HG02885 (cell line): ENCODE data around the gene YPEL3.
A peak's percentile ranks its signal among the peaks of the same experiment; 100 is the strongest.
"Not testable (repeated sequence)": the region's sequence is repeated elsewhere in the genome, so short reads cannot be mapped to it uniquely, and the experiment has no call there.

ENCODE experiments used
- ATAC-seq: cut with Tn5 transposase; IDR thresholded peaks from one replicate; pipeline ENCODE4 v1.9.1; 2021; ENCODE audit warnings: mild to moderate bottlenecking; ENCODE audit not compliant: unreplicated experiment, poor library complexity

The YPEL3 gene, protein sequence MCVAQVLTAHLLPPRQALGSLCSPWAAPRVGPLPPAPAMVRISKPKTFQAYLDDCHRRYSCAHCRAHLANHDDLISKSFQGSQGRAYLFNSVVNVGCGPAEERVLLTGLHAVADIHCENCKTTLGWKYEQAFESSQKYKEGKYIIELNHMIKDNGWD

DNA sequence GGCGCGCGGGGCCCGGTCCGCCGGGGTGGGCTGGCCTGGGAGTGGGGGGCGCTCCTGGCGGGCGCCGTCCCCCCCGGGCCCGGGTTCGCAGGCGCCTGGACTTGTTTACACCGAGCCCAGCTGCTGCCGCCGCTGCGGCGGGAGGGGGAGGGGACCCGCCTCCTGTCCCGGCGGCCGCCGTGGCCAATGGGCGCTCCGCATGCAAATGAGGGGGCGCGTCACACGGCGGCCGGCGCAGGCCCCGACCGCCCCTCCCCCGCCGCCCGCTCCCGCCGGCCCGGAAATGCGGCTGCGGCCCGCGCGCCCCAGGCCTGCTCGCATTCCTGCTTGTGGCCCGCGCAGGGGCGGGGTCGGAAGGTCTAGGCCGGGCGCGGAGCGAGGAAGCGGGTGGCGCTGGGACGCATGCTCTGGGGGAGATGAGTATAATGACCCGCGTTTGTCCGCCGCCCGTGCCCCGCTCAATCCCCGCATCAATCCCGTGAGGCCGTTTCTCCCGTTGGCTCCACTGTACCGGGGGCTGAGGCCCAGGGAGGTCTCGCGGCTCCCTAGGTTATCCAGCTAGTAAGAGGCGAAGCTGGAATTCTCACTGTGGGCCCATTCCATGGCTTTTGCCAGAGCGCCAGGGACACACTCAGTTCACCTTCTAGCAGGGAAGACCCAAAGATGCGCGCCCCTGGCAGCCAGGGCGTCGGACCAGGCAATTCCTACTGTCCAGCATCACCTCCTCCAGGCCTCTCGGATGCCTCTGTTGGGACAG, at the start of gene YPEL3:
Gene YPEL3 (minus strand): TSS at position 109 of the 757 bp plus-strand sequence. CDS start 731 bp downstream, outside the sequence.
- ATAC-seq, result peak; percentile 60

DNA sequence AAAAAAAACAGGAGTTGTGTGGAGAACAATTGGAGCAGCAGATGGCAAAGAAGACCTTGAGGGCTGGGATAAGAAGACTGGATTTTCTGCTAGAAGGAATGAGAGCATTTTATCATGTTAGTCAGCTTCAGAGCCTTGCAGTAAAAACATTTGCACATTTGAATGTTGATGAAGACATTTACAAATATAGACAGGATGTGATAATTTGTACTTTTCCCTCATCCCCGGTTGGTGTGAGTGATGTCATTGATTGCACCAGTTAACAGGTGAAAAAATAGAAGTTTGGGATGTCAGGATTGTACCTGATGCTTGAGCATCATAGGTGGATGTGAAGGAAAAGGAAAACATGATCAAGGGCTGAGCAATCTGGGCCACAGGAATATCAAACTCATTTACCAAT, 49.6 kb upstream of the YPEL3 start:
- no peak for ATAC-seq

DNA sequence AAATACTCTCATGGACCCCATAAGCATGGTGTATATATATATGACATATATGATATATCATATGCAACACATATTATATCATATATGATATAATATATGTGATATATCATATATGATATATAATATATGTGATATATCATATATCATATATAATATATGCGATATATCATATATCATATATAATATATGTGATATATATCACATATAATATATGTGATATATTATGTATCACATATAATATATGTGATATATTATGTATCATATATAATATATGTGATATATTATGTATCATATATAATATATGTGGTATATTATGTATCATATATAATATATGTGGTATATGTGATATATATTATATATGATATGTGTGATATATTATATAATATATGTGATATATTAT, 48.9 kb upstream of the YPEL3 start:
- no peak for ATAC-seq

DNA sequence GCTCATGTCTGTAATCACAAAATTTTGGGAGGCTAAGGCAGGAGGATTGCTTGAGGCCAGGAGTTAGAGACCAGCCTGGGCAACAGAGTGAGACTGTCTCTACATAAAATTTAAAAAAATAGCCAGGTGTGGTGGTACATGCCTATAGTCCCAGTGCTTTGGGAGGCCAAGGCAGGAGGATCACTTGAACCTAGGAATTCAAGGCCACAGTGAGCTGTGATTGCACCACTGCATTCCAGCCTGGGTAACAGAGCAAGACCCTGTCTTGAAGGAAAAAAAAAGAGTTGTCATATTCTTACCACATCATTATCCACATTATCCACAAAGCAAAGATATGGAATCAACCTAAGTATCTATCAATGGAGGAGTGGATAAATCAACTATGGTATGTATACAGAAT, 48.0 kb upstream of the YPEL3 start:
- ATAC-seq, result no peak

DNA sequence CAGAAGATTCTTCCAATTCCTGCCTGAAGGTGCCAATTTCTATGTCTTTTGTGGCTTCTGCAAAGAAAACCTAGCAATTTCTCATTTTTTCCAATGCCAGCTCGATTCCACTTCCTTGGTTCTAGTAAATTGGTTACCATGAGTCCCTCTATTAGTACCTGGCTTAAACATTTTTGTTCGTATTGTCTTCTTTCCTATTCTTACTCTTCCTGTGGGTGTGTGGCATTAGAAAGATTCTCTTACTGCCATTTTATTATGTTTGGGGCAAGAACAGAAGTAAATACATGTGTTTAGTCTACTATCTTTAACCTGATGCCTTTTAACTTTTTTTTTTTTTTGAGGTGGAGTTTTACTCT, 47.3 kb upstream of the YPEL3 start:
- no peak for ATAC-seq

DNA sequence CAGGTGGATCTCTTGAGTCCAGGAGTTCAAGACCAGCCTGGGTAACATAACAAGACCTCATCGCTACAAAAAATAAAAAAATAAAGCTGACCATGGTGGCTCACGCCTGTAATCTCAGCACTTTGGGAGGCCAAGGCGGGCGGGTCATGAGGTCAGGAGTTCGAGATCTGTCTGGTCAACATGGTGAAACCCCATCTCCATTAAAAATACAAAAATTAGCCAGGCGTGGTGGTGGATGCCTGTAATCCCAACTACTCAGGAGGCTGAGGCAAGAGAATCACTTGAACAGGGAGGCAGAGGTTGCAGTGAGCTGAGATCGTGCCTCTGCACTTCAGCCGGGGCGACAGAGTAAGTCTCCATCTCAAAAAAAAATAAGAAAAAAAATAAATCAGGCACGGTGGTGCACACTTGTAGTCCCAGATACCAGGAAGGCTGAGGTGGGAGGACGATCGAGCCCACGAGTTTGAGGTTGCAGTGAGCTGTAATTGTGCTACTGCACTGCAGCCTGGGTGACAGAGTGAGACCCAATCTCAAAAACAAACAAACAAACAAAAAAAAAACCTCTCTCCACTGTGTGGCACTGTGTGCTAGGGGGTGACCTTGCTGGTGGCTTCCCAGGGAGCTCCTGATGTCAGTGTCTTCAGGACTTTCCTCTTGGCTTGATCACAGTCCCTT, 46.8 kb upstream of the YPEL3 start:
- no peak for ATAC-seq

DNA sequence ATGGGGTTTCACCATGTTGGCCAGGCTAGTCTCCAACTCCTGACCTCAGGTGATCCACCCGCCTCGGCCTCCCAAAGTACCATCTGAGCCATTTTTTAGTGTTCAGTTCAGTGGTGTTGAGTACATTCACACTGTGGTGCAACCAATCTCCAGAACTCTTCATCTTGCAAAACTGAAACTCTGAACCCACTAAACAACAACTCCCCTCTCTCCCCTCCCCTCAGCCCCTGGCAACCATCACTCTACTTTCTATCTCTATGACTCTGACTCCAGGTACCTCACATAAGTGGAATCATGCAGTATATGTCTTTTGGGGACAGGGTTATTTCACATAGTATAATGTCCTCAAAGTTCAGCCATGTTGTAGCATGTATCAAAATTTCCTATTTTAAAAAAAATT, 45.7 kb upstream of the YPEL3 start:
- no peak for ATAC-seq

DNA sequence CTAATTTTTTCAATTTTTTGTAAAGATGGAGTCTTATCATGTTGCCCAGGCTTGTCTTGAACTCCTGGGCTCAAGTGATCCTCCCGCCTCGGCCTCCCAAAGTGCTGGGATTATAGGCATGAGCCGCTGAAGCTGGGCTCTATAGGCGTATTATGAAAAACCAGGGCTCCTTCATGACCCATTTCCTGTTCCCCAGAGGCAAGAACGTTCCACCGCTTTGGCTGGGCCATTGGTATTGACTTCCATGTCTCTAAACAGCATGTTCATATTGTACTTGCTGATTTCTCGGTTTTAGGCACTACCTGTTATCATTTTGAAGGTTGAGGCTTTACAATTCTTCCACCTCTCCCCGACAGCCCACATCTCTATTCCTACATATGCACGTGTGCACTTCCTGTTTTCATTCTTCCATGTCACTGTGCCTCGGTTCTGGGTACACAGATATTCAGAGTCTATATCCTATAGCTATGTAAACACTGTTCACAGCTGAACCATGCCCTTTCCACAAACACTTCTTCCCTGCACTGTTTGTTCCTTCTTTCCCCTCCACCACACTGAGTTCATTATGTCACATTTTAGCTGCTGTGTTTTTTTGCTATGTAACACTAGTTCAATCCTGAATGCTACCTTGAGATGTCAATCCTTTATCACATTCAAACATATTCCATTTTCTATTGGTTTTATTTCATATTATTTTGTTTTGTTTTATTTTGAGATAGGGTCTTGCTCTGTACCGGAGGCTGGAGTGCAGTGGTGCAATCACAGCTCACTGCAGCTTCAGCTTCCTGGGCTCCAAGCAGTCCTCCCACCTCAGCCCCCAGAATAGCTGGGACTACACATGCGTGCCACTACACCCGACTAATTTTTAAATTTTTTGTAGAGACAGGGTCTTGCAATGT, 43.8 kb upstream of the YPEL3 start:
- no peak for ATAC-seq

DNA sequence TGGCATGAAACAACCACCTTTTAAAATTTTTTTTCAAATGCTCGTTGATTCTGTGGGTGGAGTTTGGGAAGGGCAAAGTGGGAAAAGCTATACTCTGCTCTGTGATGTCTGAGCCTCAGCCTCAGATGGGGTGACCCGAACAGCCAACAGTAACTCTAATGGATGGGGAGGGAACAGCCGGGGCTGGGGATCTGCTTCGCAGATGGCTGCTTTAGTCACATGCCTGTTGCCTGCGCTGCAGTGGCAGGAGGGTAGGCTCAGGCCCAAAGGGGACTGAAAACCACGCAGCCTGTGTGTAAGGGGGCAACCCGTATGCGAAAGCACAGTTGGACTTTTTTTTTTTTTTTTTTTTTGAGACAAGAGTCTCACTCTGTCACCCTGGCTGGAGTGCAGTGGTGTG, 41.9 kb upstream of the YPEL3 start:
- ATAC-seq, result no peak

DNA sequence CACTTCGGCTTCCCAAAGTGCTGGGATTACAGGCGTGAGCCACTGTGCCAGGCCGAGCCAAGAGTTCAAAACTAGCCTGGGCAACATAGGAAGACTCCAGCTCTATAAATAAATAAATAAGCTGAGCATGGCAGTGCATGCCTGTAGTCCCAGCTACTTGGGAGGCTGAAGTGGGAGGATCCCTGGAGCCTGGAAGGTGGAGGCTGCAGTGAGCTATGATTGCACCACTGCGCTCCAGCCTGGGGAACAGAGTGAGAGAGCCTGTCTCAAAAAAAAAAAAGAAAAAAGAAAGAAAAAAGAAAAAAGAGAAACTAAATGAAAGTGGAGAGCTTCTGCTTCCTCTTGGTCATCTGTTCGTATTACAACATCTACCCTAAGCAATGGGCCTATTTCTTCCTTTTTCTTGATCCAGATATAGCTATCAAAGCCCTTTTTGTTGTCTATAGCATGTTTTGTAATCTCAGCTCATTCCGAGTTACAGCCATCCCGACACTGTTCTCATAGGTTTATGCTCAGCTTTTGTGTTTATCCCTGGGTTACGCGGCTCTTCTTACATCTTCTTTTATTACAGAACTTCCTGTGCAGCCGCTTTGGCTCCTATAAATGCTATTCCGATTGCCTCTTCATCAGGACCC, 41.1 kb upstream of the YPEL3 start:
- no peak for ATAC-seq

DNA sequence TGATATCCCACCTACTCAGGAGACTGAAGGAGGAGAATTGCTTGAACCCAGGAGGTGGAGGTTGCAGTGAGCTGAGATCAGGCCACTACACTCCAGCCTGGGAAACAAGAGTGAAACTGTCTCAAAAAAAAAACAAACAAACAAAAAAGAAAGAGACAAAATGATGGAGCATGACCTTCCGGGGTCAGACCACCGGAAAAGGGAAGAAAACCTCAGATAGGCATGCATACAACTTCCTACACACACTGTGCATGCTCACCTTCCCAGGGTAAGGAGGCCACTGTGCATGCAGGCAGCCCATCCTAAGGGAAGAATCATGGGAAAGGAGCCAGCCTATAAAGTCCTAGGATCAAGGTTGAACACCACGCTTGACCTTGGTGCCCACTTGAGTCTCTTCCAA, 36.6 kb upstream of the YPEL3 start:
- ATAC-seq, result no peak

DNA sequence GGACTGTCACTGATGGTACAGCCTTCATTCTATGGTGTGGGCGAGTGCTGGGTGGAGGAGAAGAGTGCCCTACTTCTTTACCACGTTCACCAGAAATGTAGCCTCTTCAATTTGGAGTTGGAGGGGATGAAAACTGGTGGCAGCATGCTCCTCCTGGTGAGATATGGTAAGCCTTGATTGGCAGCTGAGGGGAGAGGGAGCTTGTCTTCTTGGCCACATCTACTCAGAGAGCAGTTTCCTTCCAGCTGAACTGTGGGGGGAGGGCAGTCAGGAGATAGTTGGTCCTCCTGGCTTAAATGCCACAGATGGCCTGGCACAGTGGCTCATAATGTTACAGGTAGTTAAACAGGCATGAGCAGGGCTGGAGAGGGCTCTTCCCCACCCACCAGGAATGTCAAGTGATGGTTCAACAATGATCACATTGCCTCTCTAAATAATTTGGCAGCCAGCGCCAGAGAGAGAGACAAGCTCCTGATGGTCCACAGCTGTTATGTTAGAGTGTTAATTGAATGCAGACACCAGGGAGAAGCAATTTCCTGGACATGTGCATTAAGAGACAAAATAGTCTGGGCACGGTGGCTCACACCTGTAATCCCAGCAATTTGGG, 36.0 kb upstream of the YPEL3 start:
- no peak for ATAC-seq

DNA sequence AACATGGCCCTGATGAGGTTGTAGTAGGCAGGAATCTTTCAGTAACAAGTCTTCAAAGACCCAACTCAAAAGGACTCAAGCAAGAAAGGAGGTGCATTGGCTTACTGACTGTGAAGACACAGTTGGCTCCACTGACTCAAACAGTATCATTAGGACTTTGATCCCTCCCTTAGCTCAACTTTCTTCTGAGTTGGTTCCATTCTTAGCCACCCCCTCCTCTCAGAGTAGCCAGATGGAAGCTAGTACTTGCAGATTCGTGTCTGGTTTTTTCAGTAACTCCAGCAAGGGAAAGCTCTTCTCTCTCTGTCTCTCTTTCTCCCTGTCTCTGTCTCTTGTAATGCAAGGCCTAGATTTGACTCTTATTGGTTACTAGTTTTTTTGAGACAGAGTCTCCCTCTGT, 32.0 kb upstream of the YPEL3 start:
- no peak for ATAC-seq

DNA sequence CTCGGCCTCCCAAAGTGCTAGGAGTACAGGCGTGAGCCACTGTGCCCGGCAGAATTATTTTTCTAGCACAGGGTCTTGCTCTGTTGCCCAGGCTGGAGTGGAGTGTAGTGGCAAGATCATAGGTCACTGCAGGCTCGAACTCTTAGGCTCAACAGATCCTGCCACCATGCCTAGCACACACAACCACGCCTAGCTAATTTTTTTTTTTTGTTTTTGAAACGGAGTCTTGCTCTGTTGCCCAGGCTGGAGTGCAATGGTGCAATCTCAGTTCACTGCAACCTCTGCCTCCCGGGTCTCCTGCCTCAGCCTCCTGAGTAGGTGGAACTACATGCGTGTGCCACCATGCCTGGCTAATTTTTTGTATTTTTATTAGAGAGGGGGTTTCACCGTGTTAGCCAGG, 29.7 kb upstream of the YPEL3 start:
- not testable (repeated sequence) for ATAC-seq

DNA sequence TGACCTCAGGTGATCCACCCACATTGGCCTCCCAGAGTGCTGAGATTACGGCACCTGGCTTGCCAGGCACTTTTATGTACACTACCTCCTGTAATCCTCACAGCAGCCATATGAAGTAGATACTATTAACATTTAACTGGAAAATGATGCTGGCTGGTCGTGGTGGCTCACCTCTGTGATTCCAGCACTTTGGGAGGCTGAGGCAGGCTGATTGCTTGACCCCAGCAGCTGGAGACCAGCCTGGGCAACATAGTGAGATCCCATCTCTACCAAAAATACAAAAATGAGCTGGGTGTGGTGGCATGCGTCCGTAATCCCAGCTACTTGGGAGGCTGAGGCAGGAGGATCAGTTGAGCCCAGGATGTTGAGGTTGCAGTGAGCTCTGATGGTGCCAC, 29.0 kb upstream of the YPEL3 start:
- ATAC-seq, result no peak

DNA sequence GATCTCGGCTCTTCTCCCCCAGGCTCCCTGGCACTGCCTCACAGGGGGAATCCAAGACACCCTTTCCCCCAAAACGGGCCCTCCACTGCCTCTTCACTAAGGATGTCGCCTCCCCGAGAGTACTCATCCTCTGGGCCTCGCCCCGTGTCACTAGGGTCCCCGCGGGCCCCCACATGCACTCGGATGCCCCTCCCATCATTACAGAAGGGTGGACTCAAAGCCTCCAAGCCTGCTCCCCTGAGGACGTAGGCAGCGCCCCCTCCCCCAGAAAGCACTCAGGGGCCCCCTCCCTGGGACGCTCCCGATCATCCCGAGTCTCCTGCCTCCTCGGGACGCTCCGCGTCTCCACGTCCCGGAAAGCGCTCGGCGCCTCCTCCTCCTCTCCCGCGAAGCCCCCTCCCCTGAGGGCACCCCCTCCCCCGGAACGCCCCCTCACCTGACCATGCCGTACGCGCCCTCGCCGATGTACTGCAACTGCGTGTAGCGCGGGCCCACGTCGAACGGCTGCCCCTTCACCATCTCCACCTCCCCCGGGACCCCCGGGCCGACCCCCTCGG, 26.7 kb upstream of the YPEL3 start:
- peak; percentile 6 for ATAC-seq

DNA sequence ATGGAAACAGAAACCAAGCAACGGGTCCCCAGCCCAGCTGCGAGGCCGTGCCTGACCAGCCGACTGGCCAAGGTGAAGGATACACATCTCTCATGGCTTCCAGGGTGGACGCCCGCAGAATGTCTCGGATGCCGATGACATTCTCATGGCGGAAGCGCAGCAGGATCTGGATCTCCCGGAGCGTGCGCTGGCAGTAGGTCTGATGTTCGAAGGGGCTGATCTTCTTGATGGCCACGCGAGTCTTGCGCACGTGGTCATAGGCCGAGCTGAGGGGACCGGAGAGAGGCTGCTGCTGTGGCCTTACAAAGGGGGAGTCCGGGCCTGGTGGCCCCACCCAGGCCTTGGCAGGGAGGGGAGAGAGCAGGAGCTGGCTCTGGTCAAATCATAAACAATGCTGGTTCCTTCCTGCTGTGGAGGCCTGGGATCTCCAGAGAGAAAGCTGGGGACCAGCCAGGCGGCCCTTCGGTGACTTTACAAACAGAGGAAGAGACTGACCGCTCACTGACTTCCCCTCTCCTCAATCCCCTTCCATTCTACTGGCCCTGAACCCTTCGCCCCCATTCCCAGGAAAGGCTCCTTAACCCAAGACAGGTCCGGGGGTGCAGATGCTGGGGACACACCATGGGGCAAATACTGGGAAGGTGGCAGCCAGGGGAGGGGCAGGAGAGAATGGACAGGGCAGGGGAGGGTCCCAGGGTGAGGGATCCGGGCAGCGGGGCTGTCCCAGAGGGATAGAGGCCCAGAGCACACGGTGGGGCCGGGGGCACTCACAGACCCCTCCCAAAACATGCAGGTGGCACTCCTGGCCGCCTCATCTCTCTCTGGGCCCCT, 25.9 kb upstream of the YPEL3 start:
- no peak for ATAC-seq

DNA sequence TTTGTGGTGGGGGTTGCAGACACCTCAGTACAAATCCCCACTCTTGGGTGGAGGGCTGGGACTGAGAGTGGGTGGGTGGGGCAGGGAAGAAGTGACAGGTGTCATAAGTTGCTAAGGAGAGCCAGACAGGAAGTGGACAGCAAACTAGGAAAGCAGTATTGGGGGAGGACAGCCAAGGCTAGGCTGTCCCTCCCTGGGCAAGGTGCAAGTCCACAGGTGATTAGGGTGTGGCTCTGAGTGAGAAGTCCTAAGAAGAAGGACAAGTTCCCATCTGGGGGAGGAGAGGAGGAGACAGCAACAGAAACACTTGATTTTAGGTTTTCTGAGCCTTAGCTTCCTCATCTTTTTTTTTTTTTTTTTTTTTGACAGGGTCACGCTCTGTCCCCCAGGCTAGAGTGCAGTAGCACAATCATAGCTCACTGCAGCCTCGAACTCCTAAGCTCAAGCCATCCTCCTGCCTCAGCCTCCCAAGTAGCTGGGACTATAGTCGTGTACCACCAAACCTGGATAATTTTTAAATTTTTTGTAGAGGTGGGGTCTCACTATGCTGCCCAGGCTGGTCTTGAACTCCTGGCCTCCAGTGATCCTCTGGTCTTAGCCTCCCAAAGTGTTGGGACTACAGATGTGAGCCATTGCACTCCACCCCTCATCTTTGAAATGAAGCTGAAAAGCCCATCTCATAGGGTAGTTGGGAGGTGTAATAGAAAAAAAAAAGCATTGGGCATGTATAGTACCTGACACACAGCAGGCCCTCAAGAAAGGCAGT, 24.5 kb upstream of the YPEL3 start:
- ATAC-seq, result no peak
